A549 treated with AZD9567 at 1 μM for 4 hours (cell line): ENCODE measurements around the gene CUZD1. TPM values are rescaled to one million over a fixed set of nuclear protein-coding genes. Genes with fewer than 3 reads are reported as not detected.

Experiments used
- total RNA-seq: library from RNA; stranded (reverse); fragments of 200-300 nt; extraction: Qiagen RNA extraction; gene quantifications from 5 replicates; pipeline ENCODE4 v1.2.3, GENCODE V29; 2022; ENCODE audit not compliant: insufficient read depth

The CUZD1 gene, protein sequence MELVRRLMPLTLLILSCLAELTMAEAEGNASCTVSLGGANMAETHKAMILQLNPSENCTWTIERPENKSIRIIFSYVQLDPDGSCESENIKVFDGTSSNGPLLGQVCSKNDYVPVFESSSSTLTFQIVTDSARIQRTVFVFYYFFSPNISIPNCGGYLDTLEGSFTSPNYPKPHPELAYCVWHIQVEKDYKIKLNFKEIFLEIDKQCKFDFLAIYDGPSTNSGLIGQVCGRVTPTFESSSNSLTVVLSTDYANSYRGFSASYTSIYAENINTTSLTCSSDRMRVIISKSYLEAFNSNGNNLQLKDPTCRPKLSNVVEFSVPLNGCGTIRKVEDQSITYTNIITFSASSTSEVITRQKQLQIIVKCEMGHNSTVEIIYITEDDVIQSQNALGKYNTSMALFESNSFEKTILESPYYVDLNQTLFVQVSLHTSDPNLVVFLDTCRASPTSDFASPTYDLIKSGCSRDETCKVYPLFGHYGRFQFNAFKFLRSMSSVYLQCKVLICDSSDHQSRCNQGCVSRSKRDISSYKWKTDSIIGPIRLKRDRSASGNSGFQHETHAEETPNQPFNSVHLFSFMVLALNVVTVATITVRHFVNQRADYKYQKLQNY
- total RNA-seq = 1.2 to 1.9 TPM (median 1.3 TPM) in 5 replicates

DNA sequence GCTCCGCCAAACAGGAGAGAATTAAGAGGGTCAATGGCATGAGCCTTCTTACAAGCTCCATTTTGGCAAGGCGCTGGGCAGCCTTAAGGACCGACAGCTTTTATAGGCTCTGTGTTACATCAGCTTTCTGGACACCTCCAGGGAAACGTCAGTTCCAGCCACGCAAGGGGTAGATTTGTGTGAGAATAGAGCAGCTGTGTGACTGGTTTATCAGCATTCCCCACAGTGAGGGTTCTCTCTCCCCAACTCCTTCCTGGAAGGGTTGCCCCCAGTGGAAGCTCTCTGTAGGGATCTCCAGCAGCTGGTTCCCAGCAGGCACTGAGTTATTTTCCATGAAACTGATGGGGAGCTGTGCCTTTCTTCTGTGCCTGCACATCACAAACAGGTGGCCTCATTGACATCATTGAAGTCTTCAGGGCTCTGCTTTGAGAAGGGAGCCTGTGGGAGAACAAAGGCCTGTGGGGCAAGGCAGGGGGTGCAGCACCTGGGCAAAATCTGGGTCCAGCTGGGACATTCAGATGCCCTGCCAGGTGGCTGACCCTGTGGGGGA lies at the start of gene CUZD1:
Gene CUZD1 (minus strand): TSS at position 75 of the 550 bp plus-strand sequence. CDS start 14 bp downstream, at position 61.

DNA sequence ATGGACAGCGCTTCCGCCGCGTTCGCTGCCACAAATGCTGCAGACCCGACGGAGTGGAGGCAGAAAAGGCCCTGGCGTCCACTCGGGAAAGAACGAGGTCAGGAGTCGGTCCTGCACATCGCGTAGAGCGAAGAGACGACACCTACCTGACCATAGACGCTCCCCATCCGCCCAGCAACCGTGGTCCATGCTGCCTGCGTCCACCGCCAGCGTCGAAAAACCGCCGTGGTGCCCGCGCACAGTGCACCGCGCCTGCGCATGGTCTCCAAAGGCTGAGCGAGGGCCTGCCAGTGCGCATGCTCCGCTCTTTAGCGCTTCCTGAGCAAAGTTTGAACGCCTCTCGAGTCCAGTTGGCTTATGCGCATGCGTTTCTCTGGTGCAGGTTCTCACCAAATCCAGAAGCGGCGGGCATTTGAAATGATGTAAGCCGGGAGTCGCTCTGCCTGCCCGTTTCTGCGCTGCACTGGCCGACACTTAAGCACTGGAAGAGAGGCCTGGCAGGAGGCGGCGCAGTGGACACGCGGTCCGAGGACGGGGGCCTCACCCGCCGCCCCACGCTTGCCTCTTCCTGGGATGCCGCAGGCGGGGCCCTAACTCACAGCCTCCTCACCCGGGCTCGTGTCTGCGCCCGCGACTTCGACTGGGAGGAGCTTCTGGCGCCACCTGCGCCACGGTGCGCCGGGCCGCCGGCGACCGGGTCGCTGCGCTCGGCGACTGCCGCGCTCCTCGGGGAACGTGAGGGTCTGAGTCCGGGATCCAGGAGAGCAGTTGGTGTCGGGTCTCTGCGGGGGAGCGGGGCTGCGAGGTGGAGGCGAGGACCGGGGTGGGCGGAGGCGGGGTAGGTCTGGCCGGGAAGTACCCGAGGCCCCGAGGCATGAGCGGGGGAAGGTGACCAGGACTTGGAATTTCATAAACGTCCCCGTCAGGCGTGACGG lies 33.9 kb upstream of the CUZD1 start, which contains the start of gene FAM24B:
Gene FAM24B (minus strand): TSS at position 243 of the 935 bp plus-strand sequence. CDS start 29,066 bp downstream, outside the sequence.

Other genes with a start within 250 kb of the CUZD1 start
- not detected in 5 replicates for gene C10orf120, start 146.0 kb downstream of the CUZD1 start, total RNA-seq
- 6.6 to 13.4 TPM (median 11.2 TPM) in 5 replicates for gene FAM24B, start 33.7 kb upstream of the CUZD1 start, total RNA-seq
- gene FAM24A, start 64.8 kb upstream of the CUZD1 start, total RNA-seq = not detected in 5 replicates
- 6.7 to 18.5 TPM (median 8.6 TPM) in 5 replicates for gene C10orf88, start 108.4 kb upstream of the CUZD1 start, total RNA-seq
- 2.8 to 5.8 TPM (median 4.6 TPM) in 5 replicates for gene PSTK, start 134.5 kb upstream of the CUZD1 start, total RNA-seq
- gene IKZF5, start 162.9 kb upstream of the CUZD1 start, total RNA-seq = 5.1 to 10.0 TPM (median 7.1 TPM) in 5 replicates
- 7.6 to 9.5 TPM (median 8.3 TPM) in 5 replicates for gene ACADSB, start 163.1 kb upstream of the CUZD1 start, total RNA-seq